Posterior vena cava (tissue), 2 donors: ENCODE measurements around the gene LDAH. TPM values are rescaled to one million over a fixed set of nuclear protein-coding genes. Genes with fewer than 3 reads are reported as not detected.
A peak's percentile ranks its signal among the peaks of the same experiment; 100 is the strongest.

ENCODE experiments used
- DNase-seq: peaks from one replicate; pipeline ENCODE4 v3.0.0-alpha.2; 2020; ENCODE audit warnings: low spot score
- intact Hi-C, 2 donors: fragments of 100-400 bp; cut with DNase I; formaldehyde crosslinking; loops; one replicate each; pipeline versions ENCODE4 v1.14.1 to v1.14.2; 2022 to 2023
- long read RNA-seq, 2 donors: library from polyadenylated mRNA; unstranded; transcript quantifications; one replicate each; pipeline ENCODE4 v2.0.0, GENCODE V29; 2020 to 2021
- total RNA-seq, 2 donors: library from RNA; stranded (reverse); fragmentation: NEBNext Ultra II Directional; extraction: Animal tissue kit (Norgen Biotek cat#: 25700); gene quantifications; one replicate each; pipeline ENCODE4 v1.2.1, GENCODE V29; 2021
- donor health status: DM: yes; HTN: yes; CAD: no.
- donor health status: DM: yes; HTN: yes; CAD: no.

LDAH gene
- total RNA-seq: 10 to 100 TPM; 13.6 to 16.9 TPM
- long read RNA-seq, donor 1, partial matches to known transcripts: 1 of 7 reads
- long read RNA-seq, donor 1, other reads (novel, unspliced or antisense): 2 of 7 reads
- long read RNA-seq, donor 2, partial matches to known transcripts: 2 of 7 reads
- long read RNA-seq, donor 2, other reads (novel, unspliced or antisense): 2 of 7 reads

DNA sequence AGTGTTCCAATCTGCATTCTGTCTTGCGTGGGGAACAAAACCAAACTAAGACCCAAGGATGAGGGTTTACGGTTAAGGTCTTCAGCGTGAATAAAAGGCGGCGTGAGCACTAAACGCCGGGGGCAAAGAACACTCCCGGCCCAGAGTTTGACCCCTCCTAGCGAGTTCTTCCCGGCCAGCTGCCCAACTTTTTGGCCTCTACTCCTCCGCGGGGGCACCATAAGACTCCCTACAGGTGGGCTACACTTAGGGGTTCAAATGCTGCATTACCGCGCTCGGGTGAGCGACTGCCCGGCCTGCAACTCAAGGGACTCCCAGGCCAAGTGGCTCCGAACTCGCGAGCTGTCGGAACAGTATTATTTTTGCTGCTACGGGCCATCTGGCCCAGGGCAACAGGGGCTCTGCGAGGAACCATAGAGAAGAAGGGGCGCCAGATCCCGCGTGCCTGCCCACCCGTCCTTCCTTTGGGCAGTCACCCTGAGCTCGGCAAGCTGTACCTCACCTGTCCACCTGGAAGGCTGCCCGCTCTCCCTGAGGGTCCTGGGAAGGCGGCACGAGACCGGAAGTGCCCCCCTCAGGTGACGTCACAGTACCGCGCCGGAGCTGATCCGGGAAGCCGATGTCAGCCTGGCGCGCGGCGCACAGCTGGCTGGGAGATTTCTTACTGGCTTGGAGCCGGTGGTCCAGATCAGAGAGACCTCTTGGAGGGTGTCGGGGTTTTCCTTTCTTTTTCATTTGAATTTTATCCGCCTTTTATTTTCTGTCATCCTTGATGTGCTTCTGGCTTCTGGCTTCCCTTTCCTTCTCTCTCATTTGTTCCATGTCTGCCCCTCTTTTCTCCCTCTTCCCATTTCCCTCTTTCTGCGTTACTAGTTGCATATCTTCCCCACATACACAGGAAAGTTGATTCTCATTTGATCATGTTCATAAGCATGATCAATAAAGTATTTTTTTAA lies at the start of gene LDAH:
Gene LDAH (minus strand): TSS at position 567 of the 956 bp plus-strand sequence. CDS start 21,638 bp downstream, outside the sequence.
- peak; percentile 97 for DNase-seq
- intact Hi-C loops: no loop called here

DNA sequence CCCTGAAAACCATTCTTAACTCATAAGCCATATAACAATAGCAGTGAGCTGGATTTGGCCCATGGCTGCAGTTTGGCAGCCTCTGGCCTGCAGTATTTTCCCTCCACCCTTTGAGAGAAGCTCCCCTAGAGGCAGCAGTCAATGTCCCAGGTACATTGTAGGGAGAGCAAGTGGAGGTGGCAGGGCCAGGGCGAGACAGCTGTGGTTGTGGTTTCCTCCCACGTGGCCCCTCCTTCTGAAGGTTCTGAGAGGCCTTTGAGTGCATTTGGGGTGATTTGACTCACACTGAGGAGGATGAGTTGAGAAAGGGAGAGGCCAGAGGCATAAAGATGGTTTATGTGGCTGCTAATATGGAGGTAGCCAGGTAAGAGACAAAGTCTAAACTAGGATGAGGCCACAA lies 45.5 kb upstream of the LDAH start:
- no peak for DNase-seq
- intact Hi-C loops: no loop called here

DNA sequence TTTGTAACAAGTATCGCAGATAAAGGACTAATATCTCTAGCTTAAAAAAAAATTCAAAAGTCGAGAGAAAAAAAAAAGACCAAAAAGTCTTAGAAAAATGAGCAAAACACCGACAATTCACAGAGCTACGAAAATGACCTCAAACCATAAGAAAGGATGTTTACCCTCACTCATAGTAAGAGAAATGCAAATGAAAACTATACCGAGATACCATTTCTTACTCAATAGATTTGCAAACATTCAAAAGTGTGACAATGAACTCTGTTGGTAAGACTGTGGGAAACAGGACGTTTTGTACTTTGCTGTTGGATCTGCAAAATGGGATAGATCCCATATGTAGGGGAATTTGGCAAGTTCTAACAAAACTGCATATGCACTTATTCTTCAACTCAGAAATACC lies 39.9 kb upstream of the LDAH start:
- intact Hi-C loops: no loop called here
- no peak for DNase-seq

DNA sequence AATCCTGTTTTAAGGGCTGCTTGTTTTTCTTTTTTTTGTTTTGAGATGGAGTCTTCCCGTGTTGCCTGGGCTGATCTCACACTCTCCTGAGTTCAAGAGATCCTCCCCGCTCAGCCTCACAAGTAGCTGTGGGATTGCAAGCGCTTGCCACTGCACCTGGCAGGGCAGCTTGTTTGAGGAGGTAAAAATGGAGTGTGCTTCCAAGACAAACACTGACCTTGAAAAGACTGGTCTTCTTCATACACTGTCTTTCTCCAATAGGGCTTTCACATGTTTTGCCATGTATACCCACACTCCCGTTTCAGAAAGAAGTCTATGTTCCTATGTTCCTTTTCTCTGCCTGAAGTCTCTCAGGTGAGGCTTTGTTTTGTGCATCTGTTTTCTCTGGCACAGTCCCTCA lies 32.6 kb upstream of the LDAH start:
- intact Hi-C loops: no loop called here
- no peak for DNase-seq

DNA sequence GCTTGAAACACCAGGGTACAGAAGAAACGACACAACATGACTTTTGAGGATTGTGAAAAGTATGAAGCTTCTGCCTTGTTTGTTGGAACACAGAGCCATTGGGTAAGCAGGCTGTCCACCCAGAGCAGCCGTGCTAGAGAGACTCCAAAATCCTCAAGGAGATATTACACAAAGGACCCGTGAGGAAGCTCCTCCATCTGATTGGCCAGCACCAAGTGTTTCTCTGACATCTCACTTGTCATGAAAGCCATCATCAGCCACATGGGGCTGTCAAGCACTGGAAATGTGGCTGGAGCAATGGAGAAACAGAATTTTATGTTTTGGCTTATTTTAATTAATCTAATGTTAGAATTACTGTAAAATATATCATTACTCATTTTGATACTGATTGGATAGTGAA lies 29.8 kb upstream of the LDAH start:
- no peak for DNase-seq
- intact Hi-C loops: no loop called here

DNA sequence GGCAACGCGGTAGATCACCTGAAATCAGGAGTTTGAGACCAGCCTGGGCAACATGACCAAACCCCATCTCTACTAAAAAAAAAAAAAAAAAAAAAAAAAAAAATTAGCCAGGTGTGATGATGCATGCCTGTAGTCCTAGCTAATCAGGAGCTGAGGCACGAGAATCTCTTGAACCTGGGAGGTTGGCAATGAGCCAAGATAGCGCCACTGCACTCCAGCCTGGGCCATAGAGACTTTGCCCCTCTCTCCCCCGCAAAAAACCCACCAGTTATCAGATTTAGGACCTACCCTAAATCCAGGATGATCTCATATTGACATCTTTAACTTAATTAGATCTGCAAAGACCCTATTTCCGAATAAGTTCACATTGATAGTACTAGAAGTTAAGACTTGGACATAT lies 29.2 kb upstream of the LDAH start:
- intact Hi-C loops: no loop called here
- DNase-seq: no peak

DNA sequence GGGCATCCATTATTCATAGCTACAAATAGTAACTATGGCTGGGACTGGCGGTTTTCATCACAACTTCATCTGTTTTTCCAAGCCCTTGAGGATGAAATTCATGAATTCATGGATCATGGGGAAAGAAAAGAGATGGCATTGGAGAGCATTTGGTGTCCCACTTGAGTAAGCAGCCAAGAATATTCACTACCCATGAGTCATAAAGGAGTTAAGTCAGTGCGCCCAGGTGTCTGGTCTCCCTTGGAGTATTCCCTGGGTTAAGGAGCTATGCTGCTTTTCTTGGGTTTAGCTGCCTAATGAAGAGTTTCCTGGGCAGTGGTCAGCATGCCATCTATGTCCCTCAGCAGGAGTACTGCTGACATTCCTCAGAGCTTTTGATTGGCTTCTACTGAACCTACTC lies 21.3 kb upstream of the LDAH start:
- DNase-seq: no peak
- intact Hi-C loops: no loop called here

DNA sequence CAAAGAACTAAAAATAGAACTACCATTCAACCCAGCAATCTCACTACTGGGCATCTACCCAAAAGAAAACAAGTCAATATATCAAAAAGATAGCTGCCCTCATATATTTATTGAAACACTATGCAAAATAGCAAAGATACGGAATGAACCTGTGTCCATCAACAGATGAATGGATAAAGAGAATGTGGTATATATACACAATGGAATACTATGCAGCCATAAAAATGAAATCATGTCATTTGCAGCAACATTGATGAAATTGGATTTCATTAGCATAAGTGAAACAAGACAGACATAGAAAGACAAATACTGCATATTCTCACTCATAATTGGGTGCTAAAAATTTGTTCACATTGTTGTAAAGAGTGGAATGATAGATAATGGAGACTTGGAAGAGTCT lies 16.2 kb upstream of the LDAH start:
- intact Hi-C loops: no loop called here

DNA sequence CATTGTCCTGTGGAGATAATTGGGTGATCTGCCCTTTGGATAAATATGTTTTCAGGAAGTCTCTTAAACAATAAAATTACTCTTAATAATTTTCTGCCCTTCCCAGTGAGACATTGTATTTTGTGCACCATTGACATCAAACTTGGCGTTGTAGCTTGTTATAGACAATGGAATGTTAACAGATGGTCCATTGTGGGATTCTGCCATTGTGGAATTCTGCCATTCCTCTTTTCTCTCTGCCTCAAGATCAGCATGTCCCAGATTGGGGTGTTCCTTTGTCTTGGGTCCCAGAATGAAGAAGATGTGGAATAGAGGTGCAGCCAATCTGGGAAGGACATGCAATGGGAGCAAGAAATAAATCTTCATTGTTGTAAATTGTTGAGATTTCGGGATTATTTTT lies 15.1 kb upstream of the LDAH start:
- no peak for DNase-seq
- intact Hi-C loops: no loop called here

More for the DNA sequence above, 16.2 kb upstream of the LDAH start:
- DNase-seq: no peak

DNA sequence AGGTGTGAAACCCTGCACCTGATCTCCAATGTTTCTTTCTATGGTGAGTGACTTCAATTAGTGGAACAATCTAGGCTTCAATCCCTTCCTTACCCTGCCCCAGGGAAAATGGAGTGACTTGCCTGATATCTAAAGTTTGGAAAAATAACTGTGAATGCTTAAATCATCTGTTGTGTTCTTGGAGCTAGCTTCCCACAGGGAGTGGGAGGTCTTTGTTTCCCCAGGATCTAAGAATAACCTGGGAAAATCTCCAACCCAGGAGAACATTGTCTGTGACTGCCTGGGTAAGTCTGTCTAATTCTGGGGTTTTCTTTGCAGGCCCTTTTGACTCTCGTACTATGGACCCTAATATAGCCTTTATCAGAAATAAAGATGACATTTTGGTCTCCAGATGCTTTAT lies 13.6 kb upstream of the LDAH start:
- intact Hi-C loops: no loop called here
- DNase-seq: no peak

DNA sequence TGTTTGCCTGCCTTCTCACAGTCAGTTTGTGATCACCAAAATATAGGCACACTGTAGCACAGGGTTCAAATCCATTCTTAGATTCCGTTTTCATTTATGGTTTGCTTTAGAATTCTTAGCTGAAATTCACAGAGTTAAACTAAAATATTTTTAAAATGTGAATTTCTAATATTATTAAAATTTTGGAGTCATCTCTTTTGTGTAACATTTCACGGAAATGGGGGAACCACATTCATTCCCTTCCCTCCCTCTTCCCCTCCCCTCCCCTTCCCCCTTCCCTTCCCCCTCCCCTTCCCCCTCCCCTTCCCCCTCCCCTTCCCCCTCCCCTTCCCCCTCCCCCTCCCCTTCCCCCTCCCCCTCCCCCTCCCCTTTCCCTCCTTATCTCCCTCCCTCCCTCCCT lies 11.4 kb upstream of the LDAH start:
- no peak for DNase-seq
- intact Hi-C loops: no loop called here

DNA sequence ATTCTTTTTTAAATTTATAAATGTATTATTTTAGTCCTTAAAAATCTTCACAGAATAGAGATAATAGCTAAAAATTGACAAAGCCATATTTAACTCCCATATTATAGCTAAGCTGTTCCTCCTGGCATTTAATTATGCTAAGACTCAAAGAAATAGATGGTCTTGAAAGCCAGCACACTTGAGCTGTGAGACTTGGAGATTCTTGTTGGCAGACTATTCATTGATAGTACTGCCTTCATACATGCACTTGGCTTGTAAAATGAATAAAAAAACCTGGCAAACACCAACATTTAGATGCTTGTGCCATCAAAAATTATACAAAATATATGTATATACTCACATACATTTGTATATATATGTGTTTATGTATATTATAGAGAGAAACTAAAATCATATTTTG lies 9.7 kb upstream of the LDAH start:
- intact Hi-C loops: no loop called here

DNA sequence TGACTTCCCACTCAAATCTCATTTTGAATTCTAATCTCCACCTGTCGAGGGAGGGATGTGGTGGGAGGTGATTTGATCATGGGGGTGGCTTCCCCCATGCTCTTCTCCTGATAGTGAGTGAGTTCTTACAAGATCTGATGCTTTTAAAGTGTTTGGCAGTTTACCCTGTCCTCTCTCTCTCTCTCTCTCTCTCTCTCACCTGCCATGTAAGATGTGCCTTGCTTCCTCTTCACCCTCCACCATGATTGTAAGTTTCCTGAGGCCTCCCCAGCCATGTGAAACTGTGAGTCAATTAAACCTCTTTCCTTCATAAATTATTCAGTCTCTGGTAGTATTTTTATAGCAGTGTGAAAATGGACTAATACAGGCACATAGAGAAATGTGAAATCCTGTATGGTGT lies 7.0 kb upstream of the LDAH start:
- DNase-seq: no peak
- intact Hi-C loops: no loop called here

More for the DNA sequence above, 9.7 kb upstream of the LDAH start:
- DNase-seq: no peak

DNA sequence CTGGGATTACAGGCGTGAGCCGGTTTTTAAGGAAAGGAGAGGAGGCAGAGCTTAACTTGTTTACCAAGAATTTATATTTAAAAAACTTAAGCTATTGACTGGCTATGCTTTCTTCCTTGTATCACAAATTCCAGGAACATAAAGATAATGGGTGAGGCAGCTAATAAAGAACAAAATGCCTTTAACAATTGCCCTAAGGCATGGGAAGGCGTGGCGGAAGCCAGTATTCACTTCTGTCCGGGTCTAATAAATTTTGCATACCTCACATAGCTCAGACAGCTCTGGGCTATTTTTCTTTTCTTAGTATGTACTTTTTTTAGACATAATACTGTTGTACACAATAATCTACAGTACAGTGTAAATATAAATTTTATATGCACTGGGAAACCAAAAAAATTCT lies 1.0 kb upstream of the LDAH start:
- DNase-seq: no peak
- intact Hi-C loops: no loop called here

DNA sequence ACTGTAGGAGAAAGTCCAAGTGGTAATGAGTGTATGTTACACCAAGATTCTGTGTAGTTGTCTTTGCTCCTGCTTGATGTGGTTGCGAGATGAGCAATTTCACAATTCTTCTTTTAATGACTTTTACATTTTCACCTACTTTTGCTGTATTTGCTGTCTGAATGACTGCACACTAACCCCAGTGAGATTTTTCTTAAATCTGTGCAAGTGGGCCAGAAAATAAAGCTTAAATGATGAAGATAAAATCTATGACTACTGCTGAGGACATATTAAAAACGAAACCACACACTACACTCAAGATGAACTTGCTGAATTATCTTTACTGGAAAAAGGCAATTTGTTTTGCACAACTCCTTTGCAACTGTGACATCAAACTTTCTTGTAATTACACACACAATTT lies 4.1 kb downstream of the LDAH start:
- intact Hi-C loops: no loop called here
- no peak for DNase-seq

DNA sequence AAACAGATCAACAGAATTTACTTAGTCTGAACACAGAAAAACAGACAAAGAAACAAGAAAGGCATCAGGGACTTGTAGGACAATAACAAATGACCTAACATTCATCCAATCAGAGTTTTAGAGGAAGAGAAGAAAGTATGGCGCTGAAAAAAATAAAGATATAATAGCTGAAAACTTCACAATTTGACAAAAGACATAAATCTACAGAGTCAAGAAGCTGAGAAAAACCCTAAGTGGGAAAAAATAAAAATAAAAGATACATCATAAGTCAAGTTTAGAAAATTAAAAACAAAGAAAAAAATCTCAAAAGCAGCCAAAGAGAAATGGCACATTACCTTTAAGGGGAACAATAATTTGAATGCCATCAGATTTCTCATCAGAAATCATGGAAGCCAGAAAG lies 7.7 kb downstream of the LDAH start:
- intact Hi-C loops: no loop called here

DNA sequence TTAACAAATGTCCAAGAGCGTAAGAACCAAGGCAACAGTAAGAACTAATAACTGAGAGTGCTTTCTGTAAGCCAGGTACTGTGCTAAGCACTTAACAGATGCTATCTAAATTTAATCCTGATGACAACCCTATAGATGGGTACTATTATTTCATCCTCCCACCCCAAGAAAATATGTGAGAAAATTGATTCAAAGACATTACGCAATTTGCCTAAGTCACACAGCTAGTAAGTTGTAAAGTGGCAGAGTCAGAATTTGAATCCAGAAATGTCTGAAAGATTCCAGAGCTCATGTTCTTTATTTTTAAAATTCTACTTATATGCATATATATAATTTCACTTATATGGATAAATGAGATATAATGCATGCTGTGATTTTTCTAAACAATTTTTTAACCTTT lies 10.1 kb downstream of the LDAH start:
- intact Hi-C loops: no loop called here
- DNase-seq: no peak

More for the DNA sequence above, 7.7 kb downstream of the LDAH start:
- no peak for DNase-seq

DNA sequence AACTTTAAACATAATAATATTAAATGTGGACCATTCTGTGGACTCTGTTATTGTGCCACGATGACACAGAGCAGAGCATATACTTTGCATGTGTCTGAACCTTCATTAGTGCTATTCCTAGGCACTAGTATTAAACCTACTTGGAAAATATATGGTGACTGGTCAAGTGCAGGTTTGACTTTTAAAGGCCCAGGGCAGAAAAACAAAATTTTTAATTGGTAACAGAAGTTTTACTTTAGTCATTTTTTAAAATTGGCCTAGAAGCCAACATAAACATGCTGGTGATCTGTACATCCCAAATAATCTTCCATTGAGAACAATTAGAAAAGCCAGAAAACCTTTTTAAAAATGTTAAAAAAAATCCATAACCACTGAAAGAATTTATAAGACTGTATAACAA lies 16.6 kb downstream of the LDAH start:
- intact Hi-C loops: no loop called here
- no peak for DNase-seq

DNA sequence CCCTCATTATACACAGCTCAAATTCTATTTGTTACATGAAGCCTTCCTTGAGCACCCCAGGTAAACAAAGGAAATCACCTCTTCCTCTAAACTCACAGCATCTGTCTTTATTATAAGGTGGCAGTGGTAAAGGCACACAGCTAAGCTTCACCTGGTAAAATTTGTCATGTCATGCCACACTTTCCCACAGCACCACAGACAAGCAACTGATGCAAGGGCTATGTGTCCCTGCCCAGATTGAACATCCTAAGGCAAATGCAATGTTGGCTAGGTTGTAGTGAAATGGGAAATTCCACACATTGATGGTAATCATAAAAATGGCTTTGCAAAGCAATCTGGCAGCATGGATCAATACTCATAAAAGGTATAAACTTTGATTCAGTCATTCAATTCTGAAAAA lies 18.9 kb downstream of the LDAH start:
- no peak for DNase-seq
- intact Hi-C loops: no loop called here

DNA sequence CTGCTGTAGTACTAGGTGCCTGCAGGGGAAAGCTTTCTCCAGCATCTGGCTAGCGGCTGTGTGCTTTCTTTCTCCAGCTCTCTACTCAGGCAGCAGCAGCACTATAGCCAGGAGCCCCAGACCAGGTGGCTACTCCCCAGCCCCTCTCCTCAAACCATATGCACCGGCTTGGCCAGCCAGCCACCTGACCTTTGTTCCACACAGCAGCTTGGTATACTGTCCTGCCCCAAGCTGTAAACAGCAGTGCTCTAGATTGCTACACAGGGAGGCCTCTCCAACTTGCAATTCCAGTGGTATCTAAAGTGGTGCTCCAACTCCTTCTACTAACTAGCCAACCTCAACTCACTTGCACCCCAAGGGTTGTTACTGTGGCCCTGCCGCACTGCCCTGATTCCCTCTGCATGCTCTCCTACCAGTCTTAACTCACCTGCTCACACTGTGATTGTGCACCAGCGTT lies 19.6 kb downstream of the LDAH start:
- no peak for DNase-seq
- intact Hi-C loops: no loop called here

DNA sequence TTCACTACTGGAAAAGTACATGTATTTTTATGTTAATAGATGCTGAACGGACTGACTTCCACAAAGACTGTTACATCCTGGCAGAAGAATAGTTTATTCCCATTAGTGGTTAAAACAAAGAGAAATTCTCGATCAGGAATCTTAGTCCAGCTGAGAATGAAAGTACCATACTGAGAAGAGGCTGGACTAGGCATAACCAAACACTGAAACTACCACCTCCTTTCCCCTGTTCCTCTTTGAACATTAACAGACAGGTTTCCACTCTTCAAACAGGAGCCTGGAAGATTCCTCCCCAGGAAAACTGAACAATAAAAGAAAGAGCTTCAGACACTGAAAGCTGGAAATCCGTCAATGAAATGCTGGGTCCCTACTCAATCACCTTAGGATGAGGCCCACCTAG lies 25.8 kb downstream of the LDAH start:
- no peak for DNase-seq
- intact Hi-C loops: no loop called here
